ENCODE measurements around the gene HOXD4. TPM values are rescaled to one million over a fixed set of nuclear protein-coding genes. Genes with fewer than 3 reads are reported as not detected.

The HOXD4 gene
- total and polyA plus RNA-seq, 2 of the 4 experiments (the other 2 are of a cell fraction): not detected

DNA sequence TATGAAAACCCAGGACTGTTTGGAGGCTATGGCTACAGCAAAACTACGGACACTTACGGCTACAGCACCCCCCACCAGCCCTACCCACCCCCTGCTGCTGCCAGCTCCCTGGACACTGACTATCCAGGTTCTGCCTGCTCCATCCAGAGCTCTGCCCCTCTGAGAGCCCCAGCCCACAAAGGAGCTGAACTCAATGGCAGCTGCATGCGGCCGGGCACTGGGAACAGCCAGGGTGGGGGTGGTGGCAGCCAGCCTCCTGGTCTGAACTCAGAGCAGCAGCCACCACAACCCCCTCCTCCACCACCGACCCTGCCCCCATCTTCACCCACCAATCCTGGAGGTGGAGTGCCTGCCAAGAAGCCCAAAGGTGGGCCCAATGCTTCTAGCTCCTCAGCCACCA lies 17.8 kb downstream of the HOXD4 start:
- Histone ChIP-seq H3K56ac (ENCODE audit: extremely low read depth, insufficient read depth, low read length) (no peak overlapping the region), H3K27me3 (ENCODE audit: control insufficient read depth, insufficient read depth, low read length) (peaks cover 61% of the 10 kb centered on the region), H3K79me1 (ENCODE audit: low read depth in 1 of 2, low read length in 2 of 2) (no peaks in the 10 kb centered on the region), H2AK9ac (replicated peaks; ENCODE audit: low read depth, low read length, poor library complexity) (no peak overlapping the region), H3K23ac (ENCODE audit: low read depth, low read length) (no peak overlapping the region), H4K20me1 (ENCODE audit: insufficient read depth, low read length) (no peaks in the 10 kb centered on the region), H3K36me3 (ENCODE audit: control insufficient read depth, insufficient read depth, low read length) (no peaks in the 10 kb centered on the region), H2BK120ac (ENCODE audit: low read depth, low read length) (no peak overlapping the region), H3K4me3 (ENCODE audit: insufficient read depth, low read depth, low read length) (no peak overlapping the region), H4K91ac (ENCODE audit: insufficient read depth, low read depth, low read length) (no peak overlapping the region), H3K9ac (ENCODE audit: low read depth, low read length) (no peak overlapping the region), H2AK5ac (ENCODE audit: low read depth, low read length) (no peak overlapping the region), H3K9me1 (ENCODE audit: insufficient read depth, low read length) (no peaks in the 10 kb centered on the region), H2AFZ (replicated peaks; ENCODE audit: low read length, poor library complexity) (no peak overlapping the region), H2BK20ac (ENCODE audit: low read depth, low read length) (no peak overlapping the region), H2BK5ac (ENCODE audit: low read depth, low read length, poor library complexity, severe bottlenecking) (no peak overlapping the region), H3K9me3 (ENCODE audit: control insufficient read depth, insufficient read depth, low read length) (peaks cover 8% of the 10 kb centered on the region), H3K18ac (ENCODE audit: low read depth, low read length) (no peak overlapping the region), H3K4me1 (ENCODE audit: control insufficient read depth, insufficient read depth, low read length) (no peaks in the 10 kb centered on the region), H3K4me2 (ENCODE audit: low read depth, low read length) (no peak overlapping the region), H2BK15ac (ENCODE audit: low read depth, low read length) (no peak overlapping the region), H3K14ac (replicated peaks; ENCODE audit: low read depth, low read length) (no peak overlapping the region), H4K8ac (ENCODE audit: low read depth in 2 of 2, low read length in 2 of 2) (no peak overlapping the region), H3K27ac (ENCODE audit: insufficient read depth, low read length) (no peak overlapping the region), H4K5ac (ENCODE audit: low read depth, low read length) (no peak overlapping the region), H3K4ac (ENCODE audit: low read depth, low read length) (no peak overlapping the region)
- in situ Hi-C loops (cut with MboI; ENCODE audit: low sequenced_read_pairs) (no loop called here), dilution Hi-C loops (cut with HindIII; ENCODE audit: low sequenced_read_pairs, unreplicated experiment) (no loop called here), intact Hi-C loops (cut with micrococcal nuclease) (no loop called here)
- CTCF ChIA-PET: interaction anchor here (0.7 kb wide), 1 partner anchor 272 kb away, joined by 3 read pairs; no protein-coding TSS in a partner anchor
- no peak for DNase-seq
- no CpG with 5 or more reads among the region's 5 CpGs for WGBS, 2 experiments (ENCODE audit: extremely low coverage in 2 of 2, insufficient read length in 1 of 2)
- no peak for ATAC-seq (ENCODE audit: low read depth)
- no TSS peak for BruUV-seq (replicated peaks)
- POLR2A ChIA-PET (ENCODE audit: unreplicated experiment): no interaction called here
- TF ChIP-seq FOS (IDR thresholded peaks at IDR 0.05; ENCODE audit: low read depth, low read length): no peak
- TF ChIP-seq, protein P1, sequence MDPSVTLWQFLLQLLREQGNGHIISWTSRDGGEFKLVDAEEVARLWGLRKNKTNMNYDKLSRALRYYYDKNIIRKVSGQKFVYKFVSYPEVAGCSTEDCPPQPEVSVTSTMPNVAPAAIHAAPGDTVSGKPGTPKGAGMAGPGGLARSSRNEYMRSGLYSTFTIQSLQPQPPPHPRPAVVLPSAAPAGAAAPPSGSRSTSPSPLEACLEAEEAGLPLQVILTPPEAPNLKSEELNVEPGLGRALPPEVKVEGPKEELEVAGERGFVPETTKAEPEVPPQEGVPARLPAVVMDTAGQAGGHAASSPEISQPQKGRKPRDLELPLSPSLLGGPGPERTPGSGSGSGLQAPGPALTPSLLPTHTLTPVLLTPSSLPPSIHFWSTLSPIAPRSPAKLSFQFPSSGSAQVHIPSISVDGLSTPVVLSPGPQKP (IDR thresholded peaks at IDR 0.05; ENCODE audit: borderline replicate concordance, low read depth, low read length): no peak
- TF ChIP-seq, protein P2, sequence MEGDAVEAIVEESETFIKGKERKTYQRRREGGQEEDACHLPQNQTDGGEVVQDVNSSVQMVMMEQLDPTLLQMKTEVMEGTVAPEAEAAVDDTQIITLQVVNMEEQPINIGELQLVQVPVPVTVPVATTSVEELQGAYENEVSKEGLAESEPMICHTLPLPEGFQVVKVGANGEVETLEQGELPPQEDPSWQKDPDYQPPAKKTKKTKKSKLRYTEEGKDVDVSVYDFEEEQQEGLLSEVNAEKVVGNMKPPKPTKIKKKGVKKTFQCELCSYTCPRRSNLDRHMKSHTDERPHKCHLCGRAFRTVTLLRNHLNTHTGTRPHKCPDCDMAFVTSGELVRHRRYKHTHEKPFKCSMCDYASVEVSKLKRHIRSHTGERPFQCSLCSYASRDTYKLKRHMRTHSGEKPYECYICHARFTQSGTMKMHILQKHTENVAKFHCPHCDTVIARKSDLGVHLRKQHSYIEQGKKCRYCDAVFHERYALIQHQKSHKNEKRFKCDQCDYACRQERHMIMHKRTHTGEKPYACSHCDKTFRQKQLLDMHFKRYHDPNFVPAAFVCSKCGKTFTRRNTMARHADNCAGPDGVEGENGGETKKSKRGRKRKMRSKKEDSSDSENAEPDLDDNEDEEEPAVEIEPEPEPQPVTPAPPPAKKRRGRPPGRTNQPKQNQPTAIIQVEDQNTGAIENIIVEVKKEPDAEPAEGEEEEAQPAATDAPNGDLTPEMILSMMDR (conservative IDR thresholded peaks at IDR 0.05; ENCODE audit: low read depth, low read length): no peak
- TF ChIP-seq SMC3 (IDR thresholded peaks at IDR 0.05; ENCODE audit: low read depth, low read length): no peak
- TF ChIP-seq POLR2A (IDR thresholded peaks at IDR 0.05; ENCODE audit: low read depth, low read length): no peak
- TF ChIP-seq MAFK (IDR thresholded peaks at IDR 0.05; ENCODE audit: low read depth, low read length): no peak
- TF ChIP-seq, protein P3, sequence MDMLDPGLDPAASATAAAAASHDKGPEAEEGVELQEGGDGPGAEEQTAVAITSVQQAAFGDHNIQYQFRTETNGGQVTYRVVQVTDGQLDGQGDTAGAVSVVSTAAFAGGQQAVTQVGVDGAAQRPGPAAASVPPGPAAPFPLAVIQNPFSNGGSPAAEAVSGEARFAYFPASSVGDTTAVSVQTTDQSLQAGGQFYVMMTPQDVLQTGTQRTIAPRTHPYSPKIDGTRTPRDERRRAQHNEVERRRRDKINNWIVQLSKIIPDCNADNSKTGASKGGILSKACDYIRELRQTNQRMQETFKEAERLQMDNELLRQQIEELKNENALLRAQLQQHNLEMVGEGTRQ (IDR thresholded peaks at IDR 0.05; ENCODE audit: low read depth, low read length): no peak
- no peak for TF ChIP-seq NFE2L2 (IDR thresholded peaks at IDR 0.05; ENCODE audit: low read depth, low read length)
- TF ChIP-seq RAD21 (IDR thresholded peaks at IDR 0.05; ENCODE audit: low read length): no peak
- no peak for TF ChIP-seq BHLHE40 (IDR thresholded peaks at IDR 0.05; ENCODE audit: low read depth, low read length)
- TF ChIP-seq MXI1 (IDR thresholded peaks at IDR 0.05; ENCODE audit: borderline replicate concordance, low read depth, low read length): no peak
- no peak for TF ChIP-seq RCOR1 (IDR thresholded peaks at IDR 0.05; ENCODE audit: insufficient replicate concordance, low read length)
- no peak for TF ChIP-seq CHD1 (IDR thresholded peaks at IDR 0.05; ENCODE audit: low read depth, low read length)
- no peak for TF ChIP-seq MAZ (IDR thresholded peaks at IDR 0.05; ENCODE audit: borderline replicate concordance, low read depth, low read length)
- TF ChIP-seq RFX5 (IDR thresholded peaks at IDR 0.05; ENCODE audit: low read depth, low read length): no peak
- no peak for TF ChIP-seq CEBPB (IDR thresholded peaks at IDR 0.05; ENCODE audit: low read depth, low read length)
